Measurements from ENCODE around the gene EXOC1. TPM values are rescaled to one million over a fixed set of nuclear protein-coding genes. Genes with fewer than 3 reads are reported as not detected.

Gene EXOC1
- total RNA-seq, 3 donors from 2014 or later, result 37.4 to 54.4 (median 45.6) TPM

- TF ChIP-seq POLR2A (IDR thresholded peaks at IDR 0.05) (no peak), POLR2AphosphoS5 (IDR thresholded peaks at IDR 0.05) (no peak)
- TF ChIP-seq, protein P1, sequence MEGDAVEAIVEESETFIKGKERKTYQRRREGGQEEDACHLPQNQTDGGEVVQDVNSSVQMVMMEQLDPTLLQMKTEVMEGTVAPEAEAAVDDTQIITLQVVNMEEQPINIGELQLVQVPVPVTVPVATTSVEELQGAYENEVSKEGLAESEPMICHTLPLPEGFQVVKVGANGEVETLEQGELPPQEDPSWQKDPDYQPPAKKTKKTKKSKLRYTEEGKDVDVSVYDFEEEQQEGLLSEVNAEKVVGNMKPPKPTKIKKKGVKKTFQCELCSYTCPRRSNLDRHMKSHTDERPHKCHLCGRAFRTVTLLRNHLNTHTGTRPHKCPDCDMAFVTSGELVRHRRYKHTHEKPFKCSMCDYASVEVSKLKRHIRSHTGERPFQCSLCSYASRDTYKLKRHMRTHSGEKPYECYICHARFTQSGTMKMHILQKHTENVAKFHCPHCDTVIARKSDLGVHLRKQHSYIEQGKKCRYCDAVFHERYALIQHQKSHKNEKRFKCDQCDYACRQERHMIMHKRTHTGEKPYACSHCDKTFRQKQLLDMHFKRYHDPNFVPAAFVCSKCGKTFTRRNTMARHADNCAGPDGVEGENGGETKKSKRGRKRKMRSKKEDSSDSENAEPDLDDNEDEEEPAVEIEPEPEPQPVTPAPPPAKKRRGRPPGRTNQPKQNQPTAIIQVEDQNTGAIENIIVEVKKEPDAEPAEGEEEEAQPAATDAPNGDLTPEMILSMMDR (IDR thresholded peaks at IDR 0.05), result no peak
- peaks cover 0 to 3% of the 10 kb centered on the region in 2 donors for H3K27me3 ChIP-seq
- intact Hi-C loops (cut with DNase I; ENCODE audit: low total_unique reads), result no loop called here
- no peaks in the 10 kb centered on the region for H3K4me1 ChIP-seq
- no peaks in the 10 kb centered on the region for H3K9me3 ChIP-seq
- no peak overlapping the region for H3K27ac ChIP-seq
- H3K4me3 ChIP-seq, result no peak overlapping the region
- no peaks in the 10 kb centered on the region for H3K36me3 ChIP-seq
- DNase-seq (ENCODE audit: low spot score in 2 of 2), result no peak
Measured at GRCh38 chr4:55826986-55827385, 26.5 kb upstream of the EXOC1 start.

- Histone ChIP-seq H3K36me3 (no peaks in the 10 kb centered on the region), H3K4me3 (no peak overlapping the region), H3K27me3 (peaks cover 0 to 3% of the 10 kb centered on the region in 2 donors), H3K27ac (no peak overlapping the region), H3K9me3 (no peaks in the 10 kb centered on the region), H3K4me1 (no peaks in the 10 kb centered on the region)
- intact Hi-C loops (cut with DNase I; ENCODE audit: low total_unique reads), result no loop called here
- TF ChIP-seq, protein P1 (IDR thresholded peaks at IDR 0.05), result no peak
- TF ChIP-seq POLR2AphosphoS5 (IDR thresholded peaks at IDR 0.05), result no peak
- TF ChIP-seq POLR2A (IDR thresholded peaks at IDR 0.05), result no peak
- DNase-seq (ENCODE audit: low spot score in 2 of 2), result no peak
Measured at GRCh38 chr4:55827582-55827981, 25.9 kb upstream of the EXOC1 start.

DNA sequence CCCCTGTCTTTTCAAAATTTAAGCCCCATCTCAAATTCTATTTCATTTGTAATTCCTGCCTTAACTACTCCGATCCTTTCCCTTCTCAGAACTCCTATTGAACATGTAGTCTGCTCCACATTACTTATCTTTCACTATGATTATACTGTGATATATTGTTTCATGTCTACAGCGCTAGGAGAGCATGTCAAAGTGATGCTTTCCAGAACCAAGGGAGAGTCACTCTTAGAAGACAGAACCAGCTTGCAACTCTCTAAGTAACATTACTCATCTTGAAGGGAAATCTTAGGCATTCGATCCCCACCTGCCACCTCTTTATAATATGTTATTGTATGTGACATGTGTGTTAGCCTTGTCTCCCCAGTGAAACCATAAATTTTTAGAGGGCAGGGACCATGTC lies 23.4 kb upstream of the EXOC1 start:
- Histone ChIP-seq H3K9me3 (no peaks in the 10 kb centered on the region), H3K36me3 (no peaks in the 10 kb centered on the region), H3K27me3 (peaks cover 0 to 3% of the 10 kb centered on the region in 2 donors), H3K4me1 (no peaks in the 10 kb centered on the region), H3K4me3 (no peak overlapping the region), H3K27ac (no peak overlapping the region)
- DNase-seq (ENCODE audit: low spot score in 2 of 2), result no peak
- TF ChIP-seq, protein P1 (IDR thresholded peaks at IDR 0.05), result no peak
- no peak for TF ChIP-seq POLR2AphosphoS5 (IDR thresholded peaks at IDR 0.05)
- no peak for TF ChIP-seq POLR2A (IDR thresholded peaks at IDR 0.05)
- intact Hi-C loops (cut with DNase I; ENCODE audit: low total_unique reads), result no loop called here

- H3K4me3 ChIP-seq, result no peak overlapping the region
- H3K27ac ChIP-seq, result no peak overlapping the region
- no peaks in the 10 kb centered on the region for H3K4me1 ChIP-seq
- intact Hi-C loops (cut with DNase I; ENCODE audit: low total_unique reads), result no loop called here
- peaks cover 0 to 3% of the 10 kb centered on the region in 2 donors for H3K27me3 ChIP-seq
- DNase-seq (ENCODE audit: low spot score in 2 of 2), result no peak
- no peaks in the 10 kb centered on the region for H3K9me3 ChIP-seq
- no peaks in the 10 kb centered on the region for H3K36me3 ChIP-seq
- TF ChIP-seq POLR2A (IDR thresholded peaks at IDR 0.05), result no peak
- TF ChIP-seq POLR2AphosphoS5 (IDR thresholded peaks at IDR 0.05), result no peak
- TF ChIP-seq, protein P1 (IDR thresholded peaks at IDR 0.05), result no peak
Measured at GRCh38 chr4:55830716-55831115, 22.7 kb upstream of the EXOC1 start.

- Histone ChIP-seq H3K27ac (no peak overlapping the region), H3K27me3 (peaks cover 0 to 3% of the 10 kb centered on the region in 2 donors), H3K4me1 (no peaks in the 10 kb centered on the region), H3K4me3 (no peak overlapping the region), H3K9me3 (peaks cover 0 to 10% of the 10 kb centered on the region in 2 donors), H3K36me3 (no peaks in the 10 kb centered on the region)
- no peak for TF ChIP-seq POLR2A (IDR thresholded peaks at IDR 0.05)
- no peak for TF ChIP-seq POLR2AphosphoS5 (IDR thresholded peaks at IDR 0.05)
- TF ChIP-seq, protein P1 (IDR thresholded peaks at IDR 0.05), result no peak
- intact Hi-C loops (cut with DNase I; ENCODE audit: low total_unique reads), result no loop called here
- no peak for DNase-seq (ENCODE audit: low spot score in 2 of 2)
Measured at GRCh38 chr4:55834086-55834795, 19.2 kb upstream of the EXOC1 start.
